Measurements from ENCODE around the gene APBB2.

Gene APBB2

DNA sequence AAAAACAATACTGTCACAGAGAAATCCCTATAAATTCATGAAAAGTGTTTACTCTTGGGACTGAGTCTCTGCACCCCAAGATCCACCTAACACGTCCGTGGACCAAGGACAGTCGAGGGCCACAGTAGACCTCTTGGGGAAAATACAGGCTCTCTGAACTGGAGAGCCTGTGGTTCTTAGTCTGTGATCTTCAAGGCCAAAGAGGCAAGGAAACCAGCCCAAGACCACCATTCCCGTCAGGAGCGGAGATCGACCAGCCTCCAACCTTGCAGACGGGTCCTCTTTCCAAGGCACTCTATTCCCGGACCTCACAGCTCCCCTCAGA is 1.6 kb upstream of the APBB2 start:
- no peak for DNase-seq (ENCODE audit: low spot score)

DNA sequence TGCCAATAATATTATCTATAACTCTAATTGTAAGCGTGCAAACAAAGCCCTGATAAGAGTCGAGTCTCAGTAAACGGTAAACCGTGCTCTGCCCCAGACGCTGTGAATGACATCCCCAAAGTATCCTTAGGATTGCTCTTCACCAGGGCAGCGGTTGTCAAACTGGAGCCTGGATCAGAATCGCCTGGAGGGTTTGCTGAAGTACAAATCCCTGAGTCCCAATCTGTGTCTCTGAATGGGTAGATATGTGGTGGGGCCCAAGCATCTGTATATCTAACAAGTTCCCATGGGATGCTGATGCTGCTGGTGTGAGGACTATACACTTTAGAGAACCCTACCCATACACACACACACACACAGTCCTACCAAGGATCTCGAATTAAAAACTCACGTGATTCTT is 813 bp upstream of the APBB2 start:
- DNase-seq (ENCODE audit: low spot score): no peak

DNA sequence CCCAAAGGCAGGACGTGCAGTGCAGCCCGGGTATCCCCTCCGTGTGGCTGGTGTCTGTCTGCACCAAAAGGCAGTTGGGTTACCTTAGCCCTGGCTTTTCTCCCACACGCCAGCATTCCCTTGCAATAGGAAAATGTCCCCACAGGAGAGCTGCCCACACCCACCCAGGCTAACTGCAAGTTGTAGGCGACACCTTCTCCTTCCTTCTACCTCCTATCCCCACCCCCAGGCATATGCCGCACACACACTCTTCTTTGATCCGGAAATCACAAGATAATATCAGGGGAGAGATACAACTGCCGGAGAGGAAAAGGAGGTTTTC is 444 bp upstream of the APBB2 start:
- no peak for DNase-seq (ENCODE audit: low spot score)

DNA sequence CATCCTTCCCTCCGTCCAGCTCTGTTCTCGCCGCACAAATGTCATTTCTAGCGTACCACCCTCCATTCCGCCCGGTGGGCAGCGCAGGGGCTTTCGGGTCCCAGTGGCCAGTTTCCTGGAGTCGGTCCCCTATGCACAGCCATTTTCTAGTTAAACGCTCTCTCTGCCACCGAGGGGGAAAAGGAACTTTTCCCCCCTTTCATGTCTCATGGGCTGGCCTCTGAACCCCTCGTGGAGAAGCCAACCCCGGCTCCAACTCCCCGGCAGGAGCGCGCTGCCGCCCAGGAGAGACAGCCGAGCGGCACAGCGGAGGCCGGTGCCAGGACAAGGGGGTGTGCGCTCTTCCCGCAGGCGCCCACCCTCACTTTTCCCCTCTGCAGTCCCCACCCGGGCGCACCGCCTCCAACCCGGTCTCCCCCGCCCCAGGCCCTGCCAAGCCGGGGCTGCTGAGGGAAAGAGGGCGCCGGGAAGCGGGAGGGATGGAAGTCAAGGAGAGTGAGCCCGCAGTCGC is 662 bp downstream of the APBB2 start:
- no peak for DNase-seq (ENCODE audit: low spot score)

DNA sequence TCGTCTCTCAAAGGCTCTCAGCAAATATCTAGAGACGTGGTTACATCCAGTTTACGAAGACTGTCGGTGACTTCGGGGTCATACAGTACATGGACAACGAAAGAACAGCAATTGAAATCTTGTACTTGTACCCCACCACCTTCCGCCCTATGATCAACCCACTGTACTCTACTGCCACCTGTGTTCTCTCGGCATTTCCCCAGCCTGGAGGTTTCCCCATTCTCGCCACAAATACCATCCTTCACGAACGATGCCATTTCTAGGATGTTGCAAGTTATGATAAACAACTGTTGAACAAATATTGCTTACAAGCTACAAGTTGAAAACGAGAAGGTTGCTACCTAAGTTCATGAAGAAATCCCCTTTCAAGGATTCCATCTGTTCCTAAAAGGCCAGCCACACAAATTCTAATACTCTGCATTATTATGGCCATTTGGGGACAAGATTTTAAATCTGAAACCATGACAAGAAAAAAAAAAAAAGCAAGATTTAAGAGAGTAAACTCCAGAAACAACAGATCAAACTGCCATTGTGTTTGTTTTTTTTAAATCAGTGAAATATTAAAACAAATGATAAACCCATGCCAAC is 1.6 kb downstream of the APBB2 start:
- DNase-seq (ENCODE audit: low spot score): peak; percentile 70

DNA sequence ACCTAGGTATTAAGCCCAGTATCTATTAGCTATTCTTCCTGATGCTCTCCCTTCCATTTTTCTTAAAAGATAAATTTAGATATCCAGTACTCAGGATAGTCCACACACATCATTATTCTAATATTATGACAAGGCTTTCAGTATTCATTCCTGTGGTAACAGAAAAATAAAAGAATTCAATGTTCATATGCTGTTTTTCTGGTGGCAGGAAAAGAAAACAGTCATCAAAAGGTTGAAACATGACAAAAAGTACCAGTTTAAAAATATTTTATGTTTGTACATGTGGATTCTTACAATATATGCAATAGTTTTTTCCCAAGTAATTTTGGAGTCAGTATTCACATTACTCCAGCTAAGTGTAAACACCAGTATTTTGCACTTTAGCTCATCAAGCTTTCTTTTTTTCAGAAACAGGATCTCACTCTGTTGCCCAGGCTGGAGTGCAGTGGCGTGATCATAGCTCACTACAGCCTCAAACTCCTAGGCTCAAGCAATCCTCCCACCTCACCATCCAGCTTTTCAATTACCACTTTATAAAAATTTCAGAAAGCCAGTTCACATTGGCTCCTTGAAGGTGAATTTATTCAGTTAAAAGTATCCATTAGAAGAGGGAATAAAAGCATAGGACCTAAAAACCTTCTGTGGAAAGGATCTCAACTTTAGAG is 2.3 kb downstream of the APBB2 start:
- no peak for DNase-seq (ENCODE audit: low spot score)

DNA sequence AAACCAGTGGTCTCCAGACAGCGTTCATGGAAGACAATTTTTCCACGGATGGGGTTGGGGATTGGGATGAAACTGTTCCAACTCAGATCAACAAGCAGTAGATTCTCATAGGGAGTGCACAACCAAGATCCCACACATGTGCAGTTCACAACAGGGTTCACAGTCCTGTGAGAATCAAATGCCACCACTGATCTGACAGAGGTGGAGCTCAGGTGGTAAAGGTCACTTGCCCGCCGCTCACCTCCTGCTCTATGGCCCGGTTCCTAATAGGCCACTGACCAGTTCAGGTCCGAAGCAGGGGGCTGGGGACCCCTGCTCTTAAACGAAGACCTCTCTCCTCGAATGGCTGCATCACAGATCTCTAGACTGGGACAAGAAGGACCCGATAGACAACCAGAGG is 4.4 kb downstream of the APBB2 start:
- DNase-seq (ENCODE audit: low spot score): no peak

DNA sequence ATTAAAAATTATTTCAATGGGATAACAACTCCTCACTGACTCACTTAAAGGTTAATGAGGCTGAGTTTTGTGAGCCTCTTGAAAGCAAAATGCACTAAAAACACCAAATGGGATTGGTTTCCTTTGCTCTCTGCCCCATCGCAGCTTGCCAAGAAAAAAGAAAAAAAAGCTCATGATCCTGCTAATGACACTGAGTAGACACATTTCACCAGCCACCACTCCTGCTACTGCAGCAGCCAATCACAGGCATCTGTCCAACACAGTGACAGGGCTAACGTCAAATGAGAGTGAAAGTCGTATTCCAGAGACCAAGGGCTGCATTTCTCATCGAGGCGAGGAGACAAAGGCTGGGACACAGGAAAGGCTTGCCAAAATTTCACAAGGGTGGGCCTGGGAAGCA is 5.2 kb downstream of the APBB2 start:
- no peak for DNase-seq (ENCODE audit: low spot score)

DNA sequence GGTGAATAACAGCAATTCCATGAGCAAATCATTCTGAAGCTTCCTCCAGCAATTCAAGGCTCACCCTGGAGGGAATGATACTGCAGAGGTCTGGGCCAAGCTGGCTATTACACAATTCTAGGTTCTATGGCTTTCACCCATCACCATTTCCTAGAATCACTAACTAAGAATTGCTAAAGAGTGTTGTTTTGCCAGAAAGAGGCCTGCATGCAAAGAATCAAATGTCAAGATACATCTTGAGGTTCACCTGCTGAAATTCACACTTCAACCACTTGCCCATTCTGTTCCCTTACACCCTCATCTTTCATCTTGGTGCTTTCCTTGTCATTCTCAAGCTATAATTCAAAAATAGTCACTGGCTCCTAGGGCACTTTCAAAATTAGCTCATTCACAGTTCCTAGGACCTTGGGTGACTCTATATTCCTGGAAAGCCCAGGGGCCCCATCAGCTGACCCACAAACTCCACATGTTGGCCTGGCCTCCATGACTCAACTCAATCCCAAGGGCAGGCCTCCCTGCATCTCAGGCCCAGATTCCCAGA is 7.0 kb downstream of the APBB2 start:
- DNase-seq (ENCODE audit: low spot score): no peak

DNA sequence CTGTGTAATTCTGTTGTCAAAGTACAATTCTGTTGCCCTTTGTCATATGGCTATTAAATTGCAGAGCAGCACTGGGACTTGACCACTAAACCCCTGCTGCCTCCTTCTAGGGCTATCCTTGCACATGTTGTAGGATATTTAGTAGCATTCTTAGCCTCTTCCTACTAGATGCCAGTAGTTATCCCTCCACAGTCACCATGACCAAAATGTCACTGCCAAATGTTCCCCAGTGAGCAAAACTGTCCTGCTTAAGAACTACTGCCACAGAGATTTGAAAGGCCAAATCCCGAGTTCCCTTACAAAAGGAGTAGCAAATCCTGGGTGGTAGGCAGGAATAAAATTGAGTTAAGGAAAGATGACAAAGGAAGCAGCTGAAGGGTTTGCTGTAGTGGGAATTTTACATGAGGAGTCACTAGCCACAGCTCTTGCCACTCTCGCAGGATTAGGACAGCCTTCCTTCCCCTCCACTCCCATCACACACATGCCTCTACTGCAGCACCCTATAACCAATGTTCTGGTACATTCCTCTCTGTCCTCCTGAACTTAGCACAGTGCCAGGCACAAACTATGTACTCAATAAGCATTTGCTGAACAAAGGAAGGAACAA is 8.4 kb downstream of the APBB2 start:
- DNase-seq (ENCODE audit: low spot score): no peak

DNA sequence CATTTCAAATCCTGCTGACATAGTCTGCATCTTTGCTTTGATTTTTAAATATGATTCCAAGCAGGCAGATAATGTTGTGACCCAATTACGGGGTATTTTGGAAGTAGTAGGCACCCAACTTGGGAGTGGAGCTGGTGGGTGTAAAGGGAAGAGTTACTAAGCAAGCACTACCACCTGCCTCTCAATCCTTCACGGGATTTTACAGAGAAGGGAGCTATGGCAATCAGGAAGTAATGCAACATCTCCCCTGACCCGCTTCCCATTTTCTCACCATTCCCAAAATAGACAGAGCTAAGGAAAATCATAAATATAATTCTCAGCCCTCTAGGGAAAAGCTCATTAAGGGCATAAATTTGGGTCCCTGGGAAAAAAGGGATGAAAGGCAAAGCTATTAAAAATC is 9.2 kb downstream of the APBB2 start:
- no peak for DNase-seq (ENCODE audit: low spot score)

DNA sequence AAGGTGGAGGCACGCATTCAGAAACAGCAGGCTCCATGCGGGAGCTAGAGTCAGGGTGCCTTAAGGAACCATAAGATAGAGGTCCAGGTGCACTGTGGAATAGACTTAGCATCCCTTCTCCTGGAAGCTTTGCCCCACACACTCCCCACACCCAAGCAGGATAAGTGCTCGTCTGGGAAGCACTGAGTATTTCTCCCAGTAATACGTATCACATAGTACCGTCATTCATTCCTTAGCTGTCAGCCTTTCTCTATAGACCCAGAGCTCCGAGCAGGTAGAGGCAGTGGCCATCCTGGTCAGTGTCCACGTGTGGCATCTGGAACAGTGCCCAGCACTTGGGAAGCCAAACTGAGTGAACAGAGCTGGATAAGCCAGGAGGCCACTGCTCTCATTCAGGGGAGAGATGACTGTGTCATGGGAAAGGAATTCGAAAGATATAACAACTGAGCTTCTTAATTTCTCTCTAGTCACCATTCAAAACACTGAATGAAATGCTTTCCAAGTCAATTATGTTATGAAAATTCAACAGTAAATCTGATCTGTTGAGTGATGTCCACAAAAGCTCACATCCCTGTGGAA is 9.9 kb downstream of the APBB2 start:
- peak; percentile 27 for DNase-seq (ENCODE audit: low spot score)

DNA sequence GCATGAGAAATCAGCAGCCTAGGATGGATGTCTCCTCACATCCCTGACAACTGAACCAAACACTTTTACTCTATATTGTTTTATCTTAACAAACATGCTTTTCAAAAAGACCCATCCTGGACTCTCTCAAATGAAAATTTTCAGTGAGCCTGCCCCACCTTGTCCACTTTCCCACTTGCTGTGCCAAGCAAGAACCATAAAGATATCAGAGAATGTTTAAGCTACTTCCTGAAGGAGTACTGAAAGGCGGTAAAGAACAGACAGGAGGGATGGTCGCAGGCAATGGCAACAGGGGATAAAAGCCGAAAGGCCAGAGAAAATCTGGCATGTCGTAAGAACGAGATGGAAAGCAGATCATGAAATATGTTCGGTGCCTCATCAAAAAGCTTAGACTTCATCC is 10.5 kb downstream of the APBB2 start:
- DNase-seq (ENCODE audit: low spot score): no peak

DNA sequence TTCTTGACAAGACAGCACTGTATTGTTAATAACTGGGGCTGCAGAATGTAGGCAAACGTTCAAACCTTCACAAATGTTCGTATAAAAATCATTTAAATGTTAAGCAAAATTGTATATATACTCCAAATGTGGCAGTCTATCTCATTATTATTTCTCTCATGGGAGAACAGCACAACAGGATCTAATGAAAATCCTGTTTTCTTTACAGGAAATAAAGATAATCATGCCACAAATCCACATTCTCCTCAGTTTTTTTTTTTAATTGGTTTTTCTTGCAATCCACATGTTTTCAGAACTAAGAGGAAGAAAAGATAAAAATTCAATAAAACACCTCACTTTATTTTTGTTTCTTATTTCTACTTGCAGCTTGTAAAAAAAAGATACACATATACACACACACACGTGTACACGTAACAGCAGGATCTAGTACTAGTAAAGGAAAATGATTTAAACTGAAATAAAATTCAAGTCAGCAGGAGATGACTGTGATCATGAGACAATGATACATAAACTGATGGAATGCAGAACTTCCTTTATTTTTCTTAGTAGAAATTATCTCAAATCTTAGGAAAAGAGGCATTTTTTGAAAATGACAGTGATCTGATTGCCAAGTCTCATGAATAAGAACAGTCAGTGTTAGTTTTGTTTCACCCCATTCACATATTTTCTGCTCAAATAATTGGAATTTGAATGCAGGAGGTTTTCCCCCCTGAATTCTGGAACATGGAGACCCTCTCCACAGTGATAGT is 11.3 kb downstream of the APBB2 start:
- no peak for DNase-seq (ENCODE audit: low spot score)

DNA sequence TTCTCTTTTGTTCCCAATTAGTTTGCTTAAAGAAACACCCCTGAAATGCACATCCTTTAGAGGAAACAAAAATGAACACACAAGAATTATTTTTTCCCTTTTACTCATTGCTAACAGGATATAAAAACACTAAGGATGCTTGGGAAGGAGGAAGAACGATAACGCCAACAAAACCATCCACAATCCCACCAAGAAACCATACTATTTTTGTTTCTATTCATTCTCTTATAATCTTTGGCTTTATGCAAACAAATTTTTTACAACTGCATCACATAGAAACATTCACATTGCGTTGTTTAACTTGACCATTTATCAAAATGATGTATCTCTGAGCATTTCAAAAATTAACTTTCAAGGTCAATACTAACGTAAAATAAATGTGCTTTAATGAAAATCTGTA is 12.0 kb downstream of the APBB2 start:
- no peak for DNase-seq (ENCODE audit: low spot score)

DNA sequence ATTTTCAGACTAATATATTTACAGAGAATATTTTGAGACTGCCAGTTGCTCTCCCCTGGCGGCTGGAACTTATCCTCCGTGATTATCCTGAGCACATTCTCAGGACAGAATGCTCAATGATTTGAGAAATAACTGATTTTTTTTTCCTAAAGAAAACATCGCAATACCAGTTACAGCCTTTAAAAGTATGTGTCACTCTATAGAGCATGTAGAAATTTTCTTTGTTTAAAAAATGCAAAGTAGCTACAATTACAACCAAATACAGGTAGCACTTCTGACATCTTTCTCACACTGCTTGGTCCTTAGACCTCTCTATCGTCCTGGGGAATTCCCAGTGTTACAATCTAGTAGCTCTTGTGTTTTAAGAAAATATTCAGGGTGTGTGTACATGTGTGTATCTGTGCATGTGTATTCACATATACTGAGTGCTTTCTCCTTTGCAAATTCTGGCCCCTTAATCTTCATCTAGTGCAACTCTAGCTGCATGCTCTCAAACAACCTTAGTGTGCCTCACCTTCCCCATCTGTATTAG is 13.8 kb downstream of the APBB2 start:
- no peak for DNase-seq (ENCODE audit: low spot score)

DNA sequence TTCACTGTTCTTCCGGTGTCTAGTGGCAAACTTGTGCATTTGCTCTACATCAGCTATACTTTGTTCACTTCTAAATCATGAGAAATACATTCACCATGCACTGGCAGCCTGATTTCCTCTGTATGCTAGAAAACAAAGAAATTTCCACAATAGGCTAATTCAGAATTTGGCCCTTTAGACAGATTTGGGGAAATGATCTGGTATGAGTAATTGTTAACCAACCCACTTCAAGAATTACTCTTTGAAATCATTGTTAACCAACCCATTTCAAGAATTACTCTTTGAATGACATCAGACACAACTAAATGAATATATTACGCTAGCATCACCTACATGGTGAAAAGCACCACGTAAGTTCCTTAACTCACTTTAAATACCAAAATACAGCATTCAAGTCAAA is 14.6 kb downstream of the APBB2 start:
- DNase-seq (ENCODE audit: low spot score): no peak

DNA sequence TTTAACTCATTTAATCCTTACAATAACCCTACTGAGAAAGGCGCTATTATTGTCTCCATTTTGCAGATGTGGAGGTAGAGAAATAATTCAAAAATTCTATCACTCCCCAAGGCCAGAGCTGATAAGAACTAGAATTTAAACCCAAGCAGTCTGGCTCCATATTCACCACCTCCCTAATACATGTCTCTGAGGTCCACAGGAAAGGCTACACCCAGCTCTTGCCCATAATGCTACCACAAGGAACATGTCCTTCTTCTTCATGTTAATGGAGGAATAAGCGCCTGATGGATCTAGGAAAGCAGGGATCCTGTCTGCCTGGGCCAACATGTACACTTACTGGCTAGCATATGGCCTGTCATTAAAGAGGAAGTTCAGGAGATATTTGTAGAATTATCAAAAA is 16.3 kb downstream of the APBB2 start:
- no peak for DNase-seq (ENCODE audit: low spot score)

DNA sequence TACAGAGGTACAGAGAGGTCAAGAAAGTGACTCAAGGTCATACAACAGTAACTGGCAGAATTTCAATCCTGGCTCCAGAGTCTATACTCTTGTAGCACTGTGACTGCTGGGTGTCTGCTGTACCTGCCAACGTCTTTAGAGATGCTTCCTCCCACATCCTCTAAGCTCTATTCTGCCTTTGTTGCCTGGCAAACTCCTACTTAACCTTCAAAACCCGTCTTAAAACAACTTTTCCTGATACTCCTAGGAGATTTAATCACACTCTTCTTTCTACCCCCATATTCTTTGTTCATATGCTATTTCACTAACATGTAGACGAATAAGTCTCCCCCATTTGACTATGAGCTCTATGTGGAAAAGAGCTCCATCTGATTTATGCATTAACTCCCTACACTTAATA is 16.8 kb downstream of the APBB2 start:
- DNase-seq (ENCODE audit: low spot score): no peak

DNA sequence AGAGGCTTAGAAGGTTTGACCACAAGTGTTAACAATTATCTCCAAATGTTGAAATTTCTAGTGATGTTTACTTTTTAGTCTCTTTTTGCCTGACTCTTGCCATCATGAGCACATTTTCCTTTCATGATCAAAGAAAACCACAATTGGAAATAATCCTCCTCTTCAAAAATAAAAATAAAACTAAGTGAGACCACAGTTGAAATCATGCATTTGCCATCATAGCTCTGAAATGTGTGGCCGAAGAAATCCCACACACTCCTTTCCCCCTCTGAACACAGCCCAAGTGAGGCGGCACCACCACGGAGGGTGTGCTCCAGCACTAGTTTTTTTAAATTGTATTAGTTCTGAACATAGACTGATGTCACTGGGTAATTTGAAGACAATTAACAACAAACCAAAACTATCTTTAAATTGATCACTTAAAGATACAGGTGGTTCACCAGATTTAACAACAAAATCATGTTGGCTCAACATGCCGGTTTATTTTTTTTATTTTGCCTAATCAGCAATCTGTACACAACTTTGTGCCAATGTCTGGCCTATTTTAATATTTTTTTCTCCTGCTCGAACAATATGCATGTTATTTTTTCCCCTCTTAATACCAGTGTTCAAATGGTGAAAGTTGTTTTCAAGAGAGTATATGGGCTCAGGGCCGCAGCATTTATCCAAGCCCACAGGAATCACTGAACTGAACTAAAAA is 17.6 kb downstream of the APBB2 start:
- no peak for DNase-seq (ENCODE audit: low spot score)

DNA sequence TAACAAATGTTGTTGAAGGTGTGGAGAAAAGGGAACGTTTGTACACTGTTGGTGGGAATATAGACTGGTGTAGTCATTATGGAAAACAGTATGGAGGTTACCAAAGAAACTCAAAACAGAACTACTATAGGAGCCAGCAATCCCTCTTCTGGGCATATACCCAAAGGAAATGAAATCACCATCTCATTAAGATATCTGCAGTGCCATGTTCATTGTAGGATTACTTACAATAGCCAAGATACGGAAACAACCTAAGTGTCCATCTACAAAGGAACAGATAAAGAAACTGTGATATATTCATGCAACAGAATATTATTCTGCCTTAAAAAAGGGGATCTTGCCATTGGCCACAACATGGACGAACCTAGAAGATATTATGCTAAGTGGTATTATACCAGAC is 22.2 kb downstream of the APBB2 start:
- no peak for DNase-seq (ENCODE audit: low spot score)

DNA sequence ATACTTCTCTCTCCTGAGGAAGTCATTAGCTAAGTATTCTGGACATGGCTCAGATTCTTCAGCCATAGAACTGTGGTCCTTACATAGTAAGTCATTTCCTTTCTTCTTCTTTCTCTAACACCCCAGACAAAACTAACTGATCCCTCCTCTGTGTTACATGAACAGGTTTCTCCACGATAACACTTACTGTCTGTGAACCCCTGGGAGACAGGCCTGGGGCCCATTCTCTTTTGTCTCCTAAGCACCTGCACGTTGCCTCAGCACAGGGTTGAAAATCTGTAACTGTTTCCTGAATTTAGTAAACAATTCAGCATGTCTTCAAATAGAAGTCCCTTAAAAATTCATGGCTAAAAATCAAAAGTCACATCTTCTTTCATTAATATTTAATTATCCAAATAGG is 24.7 kb downstream of the APBB2 start:
- no peak for DNase-seq (ENCODE audit: low spot score)
